Measurements from ENCODE around the gene TP53I11.
A peak's percentile ranks its signal among the peaks of the same experiment; 100 is the strongest.

The TP53I11 gene

DNA sequence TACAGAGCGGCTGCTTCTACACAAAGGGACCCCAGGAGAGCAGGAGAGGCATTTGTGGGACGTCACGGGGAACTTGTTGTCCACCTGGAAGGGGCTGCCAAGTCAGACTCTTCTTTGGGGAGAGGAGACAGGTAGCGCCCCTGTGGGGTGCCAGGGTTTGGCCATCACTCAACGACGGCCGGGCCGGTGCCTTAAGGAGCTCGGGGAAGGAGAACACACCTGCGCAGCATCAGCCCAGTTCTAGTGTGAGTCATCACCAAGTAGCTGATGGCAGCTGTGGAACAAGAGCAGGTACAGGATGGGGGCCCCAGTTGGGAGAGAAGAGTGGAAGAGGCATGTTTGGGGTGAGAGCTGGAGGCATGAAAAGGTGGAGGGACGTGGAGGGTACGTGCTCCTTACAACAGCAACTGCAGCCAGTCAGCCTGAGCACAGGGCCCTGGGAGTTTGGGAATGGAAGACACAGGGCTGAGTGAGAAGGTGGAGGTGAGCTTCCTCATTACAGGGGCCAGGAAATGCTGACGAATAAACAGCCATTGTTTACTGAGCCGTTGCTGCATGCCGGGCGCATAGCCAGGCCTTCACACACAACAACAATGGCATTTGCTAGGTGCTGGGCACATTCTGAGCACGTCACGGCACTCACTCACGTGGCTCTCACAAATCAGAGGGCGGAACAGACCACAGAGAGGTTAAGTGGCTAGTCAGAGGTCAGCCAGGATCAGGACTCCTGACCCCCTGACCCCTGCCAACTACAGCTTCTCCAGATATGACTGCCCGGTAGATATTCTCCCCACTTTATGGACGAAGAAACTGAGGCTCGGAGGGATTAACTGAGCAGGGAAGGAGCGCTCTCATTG is 29.1 kb upstream of the TP53I11 start:
- CTCF ChIA-PET: no interaction called here
- POLR2A ChIA-PET (ENCODE audit: low non-redundant PET): no interaction called here
- DNase-seq (ENCODE audit: low spot score): peak; percentile 78
- TF ChIP-seq, protein P1, sequence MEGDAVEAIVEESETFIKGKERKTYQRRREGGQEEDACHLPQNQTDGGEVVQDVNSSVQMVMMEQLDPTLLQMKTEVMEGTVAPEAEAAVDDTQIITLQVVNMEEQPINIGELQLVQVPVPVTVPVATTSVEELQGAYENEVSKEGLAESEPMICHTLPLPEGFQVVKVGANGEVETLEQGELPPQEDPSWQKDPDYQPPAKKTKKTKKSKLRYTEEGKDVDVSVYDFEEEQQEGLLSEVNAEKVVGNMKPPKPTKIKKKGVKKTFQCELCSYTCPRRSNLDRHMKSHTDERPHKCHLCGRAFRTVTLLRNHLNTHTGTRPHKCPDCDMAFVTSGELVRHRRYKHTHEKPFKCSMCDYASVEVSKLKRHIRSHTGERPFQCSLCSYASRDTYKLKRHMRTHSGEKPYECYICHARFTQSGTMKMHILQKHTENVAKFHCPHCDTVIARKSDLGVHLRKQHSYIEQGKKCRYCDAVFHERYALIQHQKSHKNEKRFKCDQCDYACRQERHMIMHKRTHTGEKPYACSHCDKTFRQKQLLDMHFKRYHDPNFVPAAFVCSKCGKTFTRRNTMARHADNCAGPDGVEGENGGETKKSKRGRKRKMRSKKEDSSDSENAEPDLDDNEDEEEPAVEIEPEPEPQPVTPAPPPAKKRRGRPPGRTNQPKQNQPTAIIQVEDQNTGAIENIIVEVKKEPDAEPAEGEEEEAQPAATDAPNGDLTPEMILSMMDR (conservative IDR thresholded peaks at IDR 0.05; ENCODE audit: low read depth): no peak
- peak overlapping the region; percentile 71 for H3K27ac ChIP-seq

DNA sequence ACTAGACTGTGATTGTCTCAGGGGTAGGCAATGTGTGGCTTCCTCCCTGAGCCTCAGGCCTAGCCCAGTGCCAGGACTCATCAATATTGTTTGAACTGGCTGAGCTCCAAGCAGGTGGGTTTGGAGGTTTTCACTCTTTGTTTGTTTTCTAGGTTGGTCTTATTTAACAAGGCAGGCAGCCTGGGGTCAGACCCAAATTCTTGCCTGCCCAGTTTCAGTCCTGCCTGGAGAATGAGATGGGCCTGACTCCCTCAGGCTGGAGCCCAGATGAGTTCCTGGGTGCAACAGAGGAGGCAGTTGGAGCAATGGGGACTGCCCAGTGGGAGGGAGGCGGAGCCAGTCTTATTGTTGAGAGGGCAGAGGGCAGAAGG is 28.3 kb upstream of the TP53I11 start:
- peak; percentile 45 for DNase-seq (ENCODE audit: low spot score)
- ChIA-PET CTCF (interaction anchor here (0.6 kb wide), 1 partner anchor 12 kb away, joined by 7 read pairs; no protein-coding TSS in a partner anchor), POLR2A (ENCODE audit: low non-redundant PET) (no interaction called here)
- peak overlapping the region; percentile 71 for H3K27ac ChIP-seq
- TF ChIP-seq, protein P1 (conservative IDR thresholded peaks at IDR 0.05; ENCODE audit: low read depth): no peak

DNA sequence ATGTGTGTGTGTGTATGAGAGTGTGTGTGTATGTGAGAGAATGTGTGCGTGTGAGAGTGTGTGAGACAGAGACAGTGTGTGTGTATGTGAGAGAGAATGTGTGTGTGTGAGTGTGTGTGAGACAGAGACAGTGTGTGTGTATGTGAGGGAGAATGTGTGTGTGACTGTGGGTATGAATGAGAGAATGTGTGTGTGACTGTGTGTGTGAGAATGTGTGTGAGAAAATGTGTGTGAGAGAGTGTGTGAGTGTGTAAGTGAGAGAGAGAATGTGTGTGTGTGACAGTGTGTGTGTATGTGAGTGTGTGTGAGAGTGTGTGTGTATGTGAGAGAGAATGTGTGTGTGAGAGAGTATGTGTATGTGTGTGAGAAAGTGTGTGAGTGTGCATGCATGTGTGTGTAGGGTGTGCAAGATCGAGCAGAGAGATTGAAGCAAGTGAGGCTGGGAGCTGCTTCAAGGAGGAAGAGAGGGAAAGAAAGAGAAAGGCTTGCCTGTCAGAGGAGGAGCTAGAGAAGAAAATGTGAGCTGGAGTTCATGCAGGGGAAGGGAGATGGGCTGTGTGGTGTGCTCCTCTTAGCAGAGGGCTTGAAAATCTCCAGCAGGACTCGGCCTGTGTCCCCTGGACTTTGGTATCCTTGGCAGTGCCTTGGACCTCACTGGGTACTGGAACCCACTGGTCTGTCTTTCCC is 27.7 kb upstream of the TP53I11 start:
- ChIA-PET POLR2A (ENCODE audit: low non-redundant PET) (no interaction called here), CTCF (interaction anchor here (0.6 kb wide), 1 partner anchor 13 kb away, joined by 7 read pairs; no protein-coding TSS in a partner anchor)
- TF ChIP-seq, protein P1 (conservative IDR thresholded peaks at IDR 0.05; ENCODE audit: low read depth): no peak
- peak overlapping the region; percentile 71 for H3K27ac ChIP-seq
- DNase-seq (ENCODE audit: low spot score): no peak

DNA sequence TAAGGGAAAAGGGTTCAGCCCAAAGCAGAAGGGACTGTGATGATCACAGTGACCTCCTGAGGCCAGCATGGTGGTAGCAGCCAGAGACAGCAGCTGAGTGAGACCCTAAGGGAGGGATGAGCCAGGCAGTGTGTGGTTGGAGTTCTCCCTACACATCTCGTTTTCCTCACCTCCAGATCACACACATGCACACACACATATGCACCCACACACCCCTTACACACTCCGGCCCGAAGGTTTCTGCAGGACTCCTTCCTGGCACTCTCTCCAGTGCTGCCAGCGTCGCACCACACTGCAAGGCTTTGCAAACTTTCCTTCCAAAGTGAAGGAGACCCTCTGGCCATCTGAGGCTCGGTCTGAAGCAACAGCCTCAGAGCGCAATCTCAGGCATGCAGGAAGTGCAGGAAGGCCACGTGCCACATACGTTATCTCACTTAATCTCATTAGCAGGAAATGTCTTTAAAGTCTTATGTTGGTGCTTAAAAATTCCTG is 26.9 kb upstream of the TP53I11 start:
- peak overlapping the region; percentile 11; the same call in 1 of the 2 replicates for H3K27ac ChIP-seq
- DNase-seq (ENCODE audit: low spot score): no peak
- CTCF ChIA-PET: interaction anchor here (0.6 to 0.7 kb wide), 3 partner anchors 9 to 46 kb away, joined by 3 to 6 read pairs (median 3); no protein-coding TSS in a partner anchor
- TF ChIP-seq, protein P1 (conservative IDR thresholded peaks at IDR 0.05; ENCODE audit: low read depth): no peak
- POLR2A ChIA-PET (ENCODE audit: low non-redundant PET): interaction anchor here (0.6 kb wide), 1 partner anchor 10 kb away, joined by 3 read pairs; no protein-coding TSS in a partner anchor

DNA sequence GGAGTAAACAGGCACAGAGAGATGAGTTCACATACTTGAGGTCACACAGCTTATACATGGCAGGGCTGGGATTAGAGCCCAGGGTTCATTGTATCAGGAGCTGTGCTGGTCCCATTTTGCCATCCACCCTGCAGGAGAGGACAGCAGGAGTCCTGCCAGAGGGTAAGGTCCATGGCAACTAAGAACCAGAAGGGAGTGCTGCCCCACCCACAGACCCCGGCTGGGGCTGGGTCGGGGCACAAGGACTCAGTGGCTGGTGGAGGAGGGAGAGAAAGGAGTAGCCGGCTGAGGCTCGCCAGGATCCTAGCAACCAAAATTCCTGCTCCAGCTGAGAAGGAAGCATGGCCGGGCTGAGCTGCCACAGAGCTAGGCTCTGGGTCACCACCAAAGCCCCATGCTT is 25.9 kb upstream of the TP53I11 start:
- H3K27ac ChIP-seq: no peak overlapping the region
- DNase-seq (ENCODE audit: low spot score): no peak
- CTCF ChIA-PET: no interaction called here
- TF ChIP-seq, protein P1 (conservative IDR thresholded peaks at IDR 0.05; ENCODE audit: low read depth): no peak
- POLR2A ChIA-PET (ENCODE audit: low non-redundant PET): no interaction called here

DNA sequence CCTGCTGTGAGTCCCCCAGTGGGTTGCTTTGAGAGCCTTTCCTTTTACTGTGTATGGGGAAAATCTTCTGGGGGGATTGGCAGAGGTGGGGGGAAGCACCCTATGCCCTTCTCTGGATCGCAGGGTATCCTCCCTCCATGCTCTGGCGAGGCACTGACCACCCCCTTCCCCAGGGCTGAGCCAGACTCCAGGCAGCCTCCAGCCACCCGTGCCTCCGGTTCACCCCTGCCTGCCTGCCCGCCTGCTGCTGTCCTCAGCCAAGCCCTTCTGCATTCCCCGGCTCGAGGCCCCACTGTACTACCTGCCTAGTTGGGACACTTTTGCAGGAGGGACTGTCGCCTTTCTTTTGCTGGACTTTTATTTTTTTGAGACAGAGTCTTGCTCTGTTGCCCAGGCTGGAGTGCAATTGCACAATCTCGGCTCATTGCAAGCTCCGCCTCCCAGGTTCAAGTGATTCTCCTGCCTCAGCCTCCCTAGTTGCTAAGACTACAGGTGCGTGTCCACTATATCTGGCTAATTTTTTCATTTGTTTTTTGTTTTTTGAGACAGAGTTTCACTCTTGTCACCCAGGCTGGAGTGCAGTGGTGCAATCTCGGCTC is 23.8 kb upstream of the TP53I11 start:
- no peak for DNase-seq (ENCODE audit: low spot score)
- H3K27ac ChIP-seq: no peak overlapping the region
- ChIA-PET CTCF (no interaction called here), POLR2A (ENCODE audit: low non-redundant PET) (no interaction called here)
- TF ChIP-seq, protein P1 (conservative IDR thresholded peaks at IDR 0.05; ENCODE audit: low read depth): no peak
